Measurements from ENCODE around the gene NPM3. TPM values are rescaled to one million over a fixed set of nuclear protein-coding genes. Genes with fewer than 3 reads are reported as not detected.

Gene NPM3
- total RNA-seq, 4 donors from 2014 or later, result 15.6 to 31.5 (median 16.5) TPM

GRCh38 chr10:101824736-101825135, 41.5 kb upstream of the NPM3 start:
- no peak for DNase-seq (ENCODE audit: extremely low spot score)
- H3K4me1 ChIP-seq, result peaks cover under 1 to 17% (median 15%) of the 10 kb centered on the region in 4 donors
- TF ChIP-seq POLR2AphosphoS5 (IDR thresholded peaks at IDR 0.05), result no peak
- TF ChIP-seq EP300 (IDR thresholded peaks at IDR 0.05), result no peak
- no peak for TF ChIP-seq CTCF (IDR thresholded peaks at IDR 0.05)
- no peak for TF ChIP-seq POLR2A (IDR thresholded peaks at IDR 0.05; ENCODE audit: low read depth)
- 95% methylated on average over 2 of the region's 2 CpGs for WGBS
- intact Hi-C loops (cut with DNase I), result no loop called here
- peaks cover 0 to 36% (median 14%) of the 10 kb centered on the region in 4 donors for H3K36me3 ChIP-seq
- H3K9me3 ChIP-seq, result no peaks in the 10 kb centered on the region
- no peak overlapping the region for H3K4me3 ChIP-seq
- no peak overlapping the region for H3K27ac ChIP-seq (replicated peaks in 1 of 4)
- H3K27me3 ChIP-seq, result no peaks in the 10 kb centered on the region

GRCh38 chr10:101818872-101819633, 35.8 kb upstream of the NPM3 start:
- Histone ChIP-seq H3K4me3 (peak overlapping the region; percentile 73 to 99 (median 94)), H3K27me3 (no peaks in the 10 kb centered on the region), H3K4me1 (peaks cover 25 to 38% (median 33%) of the 10 kb centered on the region in 4 donors), H3K9me3 (no peaks in the 10 kb centered on the region), H3K36me3 (no peaks in the 10 kb centered on the region), H3K27ac (replicated peaks in 1 of 4) (peak overlapping the region; percentile 88 to 98 (median 96))
- intact Hi-C loops (cut with DNase I), result loop anchor here (5.0 kb wide), 2 partner anchors 37 to 333 kb away; partner anchors contain the start of genes NOLC1 and NPM3
- WGBS, result 13% methylated on average over 14 of the region's 14 CpGs
- DNase-seq (ENCODE audit: extremely low spot score), result no peak
- TF ChIP-seq CTCF (IDR thresholded peaks at IDR 0.05) (no peak), POLR2AphosphoS5 (IDR thresholded peaks at IDR 0.05) (no peak), EP300 (IDR thresholded peaks at IDR 0.05) (no peak), POLR2A (IDR thresholded peaks at IDR 0.05; ENCODE audit: low read depth) (no peak)

GRCh38 chr10:101818119-101818871, 35.0 kb upstream of the NPM3 start, which contains the start of gene OGA:
TSS of gene OGA (minus strand) at chr10:101818444. CDS start at chr10:101818022, 422 bp downstream.
- WGBS, result under 1% methylated on average over 35 of the region's 47 CpGs
- no peaks in the 10 kb centered on the region for H3K27me3 ChIP-seq
- peak; percentile 99 to 100 for TF ChIP-seq POLR2AphosphoS5 (IDR thresholded peaks at IDR 0.05)
- TF ChIP-seq EP300 (IDR thresholded peaks at IDR 0.05), result no peak
- TF ChIP-seq POLR2A (IDR thresholded peaks at IDR 0.05; ENCODE audit: low read depth), result peak; percentile 99
- TF ChIP-seq CTCF (IDR thresholded peaks at IDR 0.05), result peak in 1 of 3 experiments; percentile 32
- H3K4me1 ChIP-seq, result peaks cover 31 to 46% (median 41%) of the 10 kb centered on the region in 4 donors
- DNase-seq (ENCODE audit: extremely low spot score), result peak; percentile 99
- H3K4me3 ChIP-seq, result peak within 1 kb of the TSS; percentile 73 to 99 (median 94)
- no peaks in the 10 kb centered on the region for H3K9me3 ChIP-seq
- intact Hi-C loops (cut with DNase I), result loop anchor here (5.0 kb wide), 2 partner anchors 36 to 334 kb away; partner anchors contain the start of genes NOLC1 and NPM3
- no peaks in the 10 kb centered on the region for H3K36me3 ChIP-seq
- H3K27ac ChIP-seq (replicated peaks in 1 of 4), result peak within 1 kb of the TSS; percentile 88 to 98 (median 96)

GRCh38 chr10:101817337-101818118, 34.3 kb upstream of the NPM3 start:
- Histone ChIP-seq H3K36me3 (peaks cover 0 to 6% (median under 1%) of the 10 kb centered on the region in 4 donors), H3K9me3 (no peaks in the 10 kb centered on the region), H3K27ac (replicated peaks in 1 of 4) (peak overlapping the region; percentile 88 to 98 (median 96)), H3K4me3 (peak overlapping the region; percentile 73 to 99 (median 94)), H3K27me3 (no peaks in the 10 kb centered on the region), H3K4me1 (peaks cover 39 to 54% (median 48%) of the 10 kb centered on the region in 4 donors)
- WGBS, result 0% methylated on average over 19 of the region's 44 CpGs
- intact Hi-C loops (cut with DNase I), result loop anchor here (5.0 kb wide), 2 partner anchors 35 to 335 kb away; partner anchors contain the start of genes NOLC1 and NPM3
- peak; percentile 97 for DNase-seq (ENCODE audit: extremely low spot score)
- peak; percentile 81 to 92 for TF ChIP-seq POLR2AphosphoS5 (IDR thresholded peaks at IDR 0.05)
- peak; percentile 13 for TF ChIP-seq POLR2A (IDR thresholded peaks at IDR 0.05; ENCODE audit: low read depth)
- TF ChIP-seq EP300 (IDR thresholded peaks at IDR 0.05), result no peak
- TF ChIP-seq CTCF (IDR thresholded peaks at IDR 0.05), result no peak
